Activated CD8-positive, alpha-beta memory T cell treated with anti-CD3 and anti-CD28 coated beads for 1 hour (primary cell): ENCODE measurements around the gene TMEM167A.

Experiments used
- DNase-seq, 2 donors: peaks; one replicate each; pipeline ENCODE4 v3.0.0-alpha.2; 2020; ENCODE audit warnings: low read depth in 1 of 2; ENCODE audit errors: extremely low read depth in 1 of 2

TMEM167A gene

GRCh38 chr5:83076742-83077661 lies at the start of gene TMEM167A, which contains the start of gene XRCC4:
TMEM167A (minus strand) TSS chr5:83077394; CDS start chr5:83077323, 71 bp downstream.
XRCC4 (plus strand) TSS chr5:83077547; CDS start chr5:83104920, 27,373 bp downstream.
- peak; percentile 79 to 83 for DNase-seq

- no peak for DNase-seq
Observed at GRCh38 chr5:83126501-83126900, 49.3 kb upstream of the TMEM167A start.

DNA sequence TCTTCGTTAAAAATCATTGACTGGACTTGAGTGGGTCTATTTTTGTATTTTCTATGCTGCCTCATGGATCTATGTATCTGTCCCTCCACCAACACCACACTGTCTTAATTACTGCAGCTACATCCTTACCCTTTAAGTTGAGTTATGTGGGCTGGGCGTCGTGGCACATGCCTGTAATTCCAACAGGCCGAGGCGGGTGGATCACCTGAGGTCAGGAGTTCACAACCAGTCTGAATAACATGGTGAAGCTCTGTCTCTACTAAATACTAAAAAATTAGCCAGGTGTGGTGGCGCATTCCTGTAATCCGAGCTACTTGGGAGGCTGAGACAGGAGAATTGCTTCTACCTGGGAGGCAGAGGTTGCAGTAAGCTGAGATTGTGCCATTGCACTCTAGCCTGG lies 48.4 kb upstream of the TMEM167A start:
- DNase-seq, result no peak

GRCh38 chr5:83124593-83124992 lies 47.4 kb upstream of the TMEM167A start:
- no peak for DNase-seq

GRCh38 chr5:83118976-83119375 lies 41.8 kb upstream of the TMEM167A start:
- DNase-seq, result no peak

DNA sequence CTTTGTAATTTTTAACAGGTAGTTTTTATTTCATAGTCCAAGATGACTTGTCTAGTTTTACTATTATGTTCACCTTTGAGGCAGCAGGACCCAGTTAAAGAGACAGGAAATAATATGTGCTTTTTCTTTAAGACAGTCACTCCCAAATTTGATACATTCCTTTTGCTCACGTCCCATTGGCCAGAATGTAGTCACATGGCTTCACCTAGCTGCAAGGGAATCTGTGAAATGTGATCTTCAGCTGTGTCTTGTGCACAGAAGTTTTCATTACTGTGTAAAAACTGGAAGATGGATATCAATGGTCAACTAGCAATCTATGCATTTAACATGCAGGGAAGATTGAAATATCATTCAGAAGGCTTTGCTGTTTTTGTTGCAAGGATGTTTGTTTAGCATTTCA lies 41.3 kb upstream of the TMEM167A start:
- no peak for DNase-seq

- DNase-seq, result no peak
Observed at GRCh38 chr5:83115816-83116215, 38.6 kb upstream of the TMEM167A start.

- no peak for DNase-seq
Observed at GRCh38 chr5:83109380-83109779, 32.2 kb upstream of the TMEM167A start.

- no peak for DNase-seq
Observed at GRCh38 chr5:83107692-83108420, 30.7 kb upstream of the TMEM167A start.

DNA sequence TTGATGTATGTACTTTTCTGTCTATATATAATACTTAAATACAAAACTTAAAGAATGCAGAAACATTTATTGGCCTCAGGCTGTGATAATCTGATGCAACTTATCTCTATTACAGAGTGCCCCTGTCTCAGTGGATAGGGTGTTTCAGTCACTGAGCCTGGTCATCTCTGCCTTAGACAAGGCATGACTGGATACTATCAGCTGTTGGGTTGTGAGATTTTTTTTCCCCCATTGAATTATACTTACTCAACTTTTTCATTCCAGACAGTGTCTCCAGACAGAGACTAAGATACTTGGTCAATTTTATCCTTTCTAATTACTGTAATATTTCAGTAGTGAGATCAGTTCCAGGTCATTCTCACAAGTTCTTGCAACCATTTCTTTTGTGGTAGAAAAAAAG lies 26.8 kb upstream of the TMEM167A start:
- no peak for DNase-seq

GRCh38 chr5:83102364-83102980 lies 25.3 kb upstream of the TMEM167A start:
- DNase-seq, result no peak

GRCh38 chr5:83101514-83101913 lies 24.3 kb upstream of the TMEM167A start:
- DNase-seq, result no peak

GRCh38 chr5:83099445-83099844 lies 22.3 kb upstream of the TMEM167A start:
- DNase-seq, result no peak

GRCh38 chr5:83099001-83099400 lies 21.8 kb upstream of the TMEM167A start:
- no peak for DNase-seq

GRCh38 chr5:83097689-83098231 lies 20.6 kb upstream of the TMEM167A start:
- no peak for DNase-seq

DNA sequence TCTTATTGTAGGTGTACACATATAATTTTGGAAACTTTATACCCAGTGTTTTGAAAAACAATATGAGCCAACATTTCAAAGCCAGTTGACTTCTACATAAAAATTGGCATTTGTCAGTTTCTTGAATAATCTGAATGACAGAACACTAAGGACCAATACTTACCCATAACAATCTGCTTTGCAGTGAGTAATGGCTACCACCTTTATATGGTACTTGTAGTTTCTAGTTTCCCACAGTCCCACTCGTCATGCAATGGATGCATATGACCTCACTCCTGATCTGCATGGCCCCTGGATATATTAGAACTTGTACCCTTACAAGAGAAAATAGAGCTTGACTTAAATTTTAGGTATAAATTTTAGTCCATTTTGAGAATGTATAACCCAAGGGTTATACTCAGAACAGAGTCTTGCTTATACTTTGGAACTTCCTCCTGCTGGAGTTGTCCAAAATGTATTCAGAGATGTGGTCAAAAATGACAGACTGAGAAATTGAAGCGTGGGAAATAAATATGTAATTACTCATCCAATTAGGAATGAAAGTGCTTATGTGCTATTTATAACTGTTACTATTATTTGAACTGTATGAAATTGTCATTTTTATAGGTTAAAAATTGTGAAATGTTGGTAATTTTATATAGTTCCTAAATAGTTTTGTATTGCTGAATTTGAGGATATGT lies 19.6 kb upstream of the TMEM167A start:
- DNase-seq, result no peak

DNA sequence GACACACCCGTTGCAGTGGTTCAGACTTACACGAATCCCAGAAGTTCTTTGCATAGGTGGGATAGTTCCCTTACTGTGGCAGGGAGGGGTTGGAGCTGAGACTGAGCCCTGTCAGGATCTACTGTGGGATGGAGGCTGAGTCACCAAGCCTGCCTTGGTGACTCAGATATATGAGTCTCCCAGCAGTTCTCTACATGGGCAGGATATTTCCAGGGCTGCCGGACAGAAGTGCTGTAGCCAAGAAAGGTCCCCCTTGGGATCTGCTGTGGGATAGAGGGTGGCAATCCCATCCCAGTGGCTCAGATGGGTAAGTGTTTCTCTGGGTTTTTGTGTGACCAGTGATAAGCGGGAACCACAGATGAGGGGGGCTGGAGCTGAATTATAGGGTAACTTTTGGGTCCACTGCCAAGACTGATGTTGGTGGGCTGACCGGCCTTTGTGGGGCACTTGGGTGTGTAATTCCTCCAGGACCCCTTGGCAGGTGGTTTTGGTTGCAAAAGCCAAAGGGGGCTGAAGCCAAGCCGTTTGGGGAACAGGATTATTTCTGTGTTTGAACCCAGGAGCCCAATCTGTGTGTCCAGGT lies 18.9 kb upstream of the TMEM167A start:
- DNase-seq, result no peak

- no peak for DNase-seq
Observed at GRCh38 chr5:83095163-83095956, 18.2 kb upstream of the TMEM167A start.

- no peak for DNase-seq
Observed at GRCh38 chr5:83093692-83094091, 16.5 kb upstream of the TMEM167A start.
